Osteoblast (primary cell): ENCODE measurements around the gene MPP3. TPM values are rescaled to one million over a fixed set of nuclear protein-coding genes. Genes with fewer than 3 reads are reported as not detected.

Source experiments
- DNase-seq: peaks from one replicate; pipeline ENCODE4 v3.0.0; 2011; ENCODE audit warnings: low spot score, mixed read lengths; ENCODE audit not compliant: insufficient read length; ENCODE audit errors: missing footprints
- H2AFZ ChIP-seq: 2 replicates; pipeline ENCODE4 v1.6.0; 2011; ENCODE audit warnings: mild to moderate bottlenecking, low read length
- H3K27ac ChIP-seq: 2 replicates; pipeline ENCODE4 v1.5.1; 2011; ENCODE audit warnings: mild to moderate bottlenecking, low read depth, low read length, moderate library complexity
- H3K27me3 ChIP-seq: 2 replicates; pipeline ENCODE4 v1.6.0; 2012; ENCODE audit warnings: mild to moderate bottlenecking, control low read depth, inconsistent platforms, low read length, moderate library complexity; ENCODE audit not compliant: insufficient read depth
- H3K36me3 ChIP-seq: 2 replicates; pipeline ENCODE4 v1.5.1; 2011; ENCODE audit warnings: mild to moderate bottlenecking, low read length, control low read depth, moderate library complexity; ENCODE audit not compliant: insufficient read depth
- H3K4me1 ChIP-seq: 2 replicates; pipeline ENCODE4 v1.5.1; 2011; ENCODE audit warnings: mild to moderate bottlenecking, low read length, control low read depth, moderate library complexity; ENCODE audit not compliant: insufficient read depth
- H3K4me2 ChIP-seq: 2 replicates; pipeline ENCODE4 v1.6.0; 2011; ENCODE audit warnings: mild to moderate bottlenecking, low read length; ENCODE audit not compliant: insufficient read depth
- H3K4me3 ChIP-seq: fragments of 200-600 bp; sonication (generic); 3 replicates; pipeline ENCODE4 v1.5.1; 2012; ENCODE audit warnings: mild to moderate bottlenecking, low read length, inconsistent platforms; ENCODE audit not compliant: insufficient read depth
- H3K79me2 ChIP-seq: 2 replicates; pipeline ENCODE4 v1.6.0; 2012; ENCODE audit warnings: mild to moderate bottlenecking, low read length, control low read depth, inconsistent platforms; ENCODE audit not compliant: insufficient read depth
- H3K9me3 ChIP-seq: 2 replicates; pipeline ENCODE4 v1.5.1; 2011; ENCODE audit warnings: low read depth, low read length, control low read depth
- H4K20me1 ChIP-seq: 2 replicates; pipeline ENCODE4 v1.6.0; 2012; ENCODE audit warnings: mild to moderate bottlenecking, low read length, control low read depth; ENCODE audit not compliant: insufficient read depth
- total RNA-seq: library from RNA; depleted of rRNA; stranded (reverse); fragments of >200 nt; gene quantifications from 2 replicates; pipeline ENCODE4 v1.2.3, GENCODE V29; 2012
- TF ChIP-seq, protein P1 (sequence below): IDR thresholded peaks from 2 replicates; pipeline ENCODE4 v1.5.1; 2011; ENCODE audit warnings: mild to moderate bottlenecking, low read depth, low read length, moderate library complexity; ENCODE audit errors: extremely low read depth

MPP3 gene
- total RNA-seq, 1 donor: 6.2 TPM

DNA sequence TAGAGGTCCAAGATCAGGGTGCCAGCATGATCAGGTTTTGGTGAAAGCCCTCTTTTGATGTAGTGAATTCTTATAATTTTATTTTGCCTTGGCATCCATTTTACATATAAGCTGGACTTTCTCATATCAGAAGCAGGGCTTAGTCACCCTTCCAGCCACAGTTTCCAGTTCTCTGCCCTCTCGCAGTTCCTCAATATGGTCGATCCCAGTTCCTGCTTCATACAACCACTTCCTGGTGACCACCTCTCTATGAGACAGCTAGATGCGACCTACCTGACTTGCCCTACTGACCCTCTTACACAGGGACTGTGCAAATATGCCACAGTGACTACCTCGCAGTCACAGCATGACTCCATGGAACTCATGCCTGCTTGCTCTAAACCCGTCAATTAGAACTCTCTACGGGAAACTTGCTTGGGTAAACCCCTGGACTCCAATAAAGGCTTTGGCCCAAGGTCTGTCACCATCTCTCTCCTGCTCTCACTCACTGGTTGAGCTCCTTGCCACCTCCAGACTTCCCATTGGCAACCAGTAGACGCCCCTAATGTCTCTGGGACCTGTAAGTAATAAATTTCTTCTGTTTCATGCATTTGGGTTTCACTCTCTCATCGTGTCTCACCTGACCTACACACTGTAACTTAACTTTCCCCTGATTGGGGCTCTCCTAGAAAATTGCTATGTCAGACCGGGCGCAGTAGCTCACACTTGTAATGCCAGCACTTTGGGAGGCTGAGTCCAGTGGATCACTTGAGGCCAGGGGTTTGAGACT, 35.5 kb upstream of the MPP3 start:
- Histone ChIP-seq H3K79me2 (no peaks in the 10 kb centered on the region), H3K9me3 (no peaks in the 10 kb centered on the region), H3K36me3 (no peaks in the 10 kb centered on the region), H2AFZ (no peak overlapping the region), H3K4me1 (no peaks in the 10 kb centered on the region), H3K27ac (no peak overlapping the region), H4K20me1 (no peaks in the 10 kb centered on the region), H3K27me3 (peaks cover 45% of the 10 kb centered on the region), H3K4me2 (no peak overlapping the region), H3K4me3 (no peak overlapping the region)
- TF ChIP-seq, protein P1, sequence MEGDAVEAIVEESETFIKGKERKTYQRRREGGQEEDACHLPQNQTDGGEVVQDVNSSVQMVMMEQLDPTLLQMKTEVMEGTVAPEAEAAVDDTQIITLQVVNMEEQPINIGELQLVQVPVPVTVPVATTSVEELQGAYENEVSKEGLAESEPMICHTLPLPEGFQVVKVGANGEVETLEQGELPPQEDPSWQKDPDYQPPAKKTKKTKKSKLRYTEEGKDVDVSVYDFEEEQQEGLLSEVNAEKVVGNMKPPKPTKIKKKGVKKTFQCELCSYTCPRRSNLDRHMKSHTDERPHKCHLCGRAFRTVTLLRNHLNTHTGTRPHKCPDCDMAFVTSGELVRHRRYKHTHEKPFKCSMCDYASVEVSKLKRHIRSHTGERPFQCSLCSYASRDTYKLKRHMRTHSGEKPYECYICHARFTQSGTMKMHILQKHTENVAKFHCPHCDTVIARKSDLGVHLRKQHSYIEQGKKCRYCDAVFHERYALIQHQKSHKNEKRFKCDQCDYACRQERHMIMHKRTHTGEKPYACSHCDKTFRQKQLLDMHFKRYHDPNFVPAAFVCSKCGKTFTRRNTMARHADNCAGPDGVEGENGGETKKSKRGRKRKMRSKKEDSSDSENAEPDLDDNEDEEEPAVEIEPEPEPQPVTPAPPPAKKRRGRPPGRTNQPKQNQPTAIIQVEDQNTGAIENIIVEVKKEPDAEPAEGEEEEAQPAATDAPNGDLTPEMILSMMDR: no peak
- DNase-seq: no peak

DNA sequence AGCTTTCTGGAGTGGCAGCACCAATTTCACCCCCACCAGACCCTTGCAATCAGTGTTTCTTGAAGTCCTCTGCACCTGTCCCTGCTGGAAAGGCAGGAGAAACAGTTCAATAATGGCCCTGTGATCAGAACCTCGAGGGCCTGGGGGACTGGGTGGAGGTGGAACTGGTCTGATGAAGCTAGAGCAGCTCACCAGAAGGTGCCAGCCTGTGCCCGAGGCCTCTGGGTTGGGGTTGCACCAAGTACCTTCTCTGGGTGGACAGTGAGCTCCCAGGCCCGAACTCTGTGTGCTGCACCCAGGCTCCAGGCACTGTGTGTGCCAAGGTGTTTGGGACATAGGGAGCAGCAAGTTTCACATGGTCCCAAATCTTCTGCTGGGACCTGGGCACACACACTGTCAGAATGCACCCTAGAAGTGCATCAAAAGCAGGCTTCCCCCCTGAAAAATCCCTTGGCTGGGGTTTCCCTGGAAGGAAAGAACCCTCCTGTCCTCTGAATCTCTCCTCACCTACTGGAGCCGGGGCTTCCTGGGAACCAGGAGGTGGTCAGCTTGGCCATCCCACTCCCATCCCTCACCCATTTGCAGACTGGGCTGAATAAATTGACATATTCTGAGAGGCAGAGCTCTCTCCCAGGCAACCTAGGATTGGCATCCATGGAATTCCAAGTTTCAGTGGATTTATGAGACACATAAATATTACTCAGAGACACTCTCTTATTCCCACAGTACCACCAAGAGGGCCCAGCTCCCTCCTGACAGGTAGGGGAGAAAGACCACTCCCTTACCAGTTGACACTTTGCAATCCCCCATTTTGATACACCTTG, 31.4 kb upstream of the MPP3 start:
- H3K4me2 ChIP-seq: no peak overlapping the region
- DNase-seq: no peak
- peaks cover 43% of the 10 kb centered on the region for H3K27me3 ChIP-seq
- H3K79me2 ChIP-seq: no peaks in the 10 kb centered on the region
- no peaks in the 10 kb centered on the region for H3K4me1 ChIP-seq
- H3K4me3 ChIP-seq: no peak overlapping the region
- no peak overlapping the region for H2AFZ ChIP-seq
- no peaks in the 10 kb centered on the region for H4K20me1 ChIP-seq
- TF ChIP-seq, protein P1: no peak
- no peaks in the 10 kb centered on the region for H3K36me3 ChIP-seq
- no peaks in the 10 kb centered on the region for H3K9me3 ChIP-seq
- H3K27ac ChIP-seq: no peak overlapping the region

DNA sequence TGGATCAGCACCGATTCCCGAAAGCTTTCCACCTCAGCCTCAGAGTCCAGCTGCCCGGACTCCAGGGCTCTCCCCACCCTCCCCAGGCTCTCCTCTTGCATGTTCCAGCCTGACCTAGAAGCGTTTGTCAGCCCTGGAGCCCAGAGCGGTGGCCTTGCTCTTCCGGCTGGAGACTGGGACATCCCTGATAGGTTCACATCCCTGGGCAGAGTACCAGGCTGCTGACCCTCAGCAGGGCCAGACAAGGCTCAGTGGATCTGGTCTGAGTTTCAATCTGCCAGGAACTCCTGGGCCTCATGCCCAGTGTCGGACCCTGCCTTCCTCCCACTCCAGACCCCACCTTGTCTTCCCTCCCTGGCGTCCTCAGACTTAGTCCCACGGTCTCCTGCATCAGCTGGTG, 29.0 kb upstream of the MPP3 start:
- Histone ChIP-seq H3K27ac (no peak overlapping the region), H2AFZ (no peak overlapping the region), H3K27me3 (peaks cover 58% of the 10 kb centered on the region), H3K79me2 (no peaks in the 10 kb centered on the region), H3K4me3 (no peak overlapping the region), H4K20me1 (no peaks in the 10 kb centered on the region), H3K9me3 (no peaks in the 10 kb centered on the region), H3K36me3 (no peaks in the 10 kb centered on the region), H3K4me2 (no peak overlapping the region), H3K4me1 (no peaks in the 10 kb centered on the region)
- TF ChIP-seq, protein P1: no peak
- no peak for DNase-seq
